ENCODE data around the gene ZNF446.

DNA sequence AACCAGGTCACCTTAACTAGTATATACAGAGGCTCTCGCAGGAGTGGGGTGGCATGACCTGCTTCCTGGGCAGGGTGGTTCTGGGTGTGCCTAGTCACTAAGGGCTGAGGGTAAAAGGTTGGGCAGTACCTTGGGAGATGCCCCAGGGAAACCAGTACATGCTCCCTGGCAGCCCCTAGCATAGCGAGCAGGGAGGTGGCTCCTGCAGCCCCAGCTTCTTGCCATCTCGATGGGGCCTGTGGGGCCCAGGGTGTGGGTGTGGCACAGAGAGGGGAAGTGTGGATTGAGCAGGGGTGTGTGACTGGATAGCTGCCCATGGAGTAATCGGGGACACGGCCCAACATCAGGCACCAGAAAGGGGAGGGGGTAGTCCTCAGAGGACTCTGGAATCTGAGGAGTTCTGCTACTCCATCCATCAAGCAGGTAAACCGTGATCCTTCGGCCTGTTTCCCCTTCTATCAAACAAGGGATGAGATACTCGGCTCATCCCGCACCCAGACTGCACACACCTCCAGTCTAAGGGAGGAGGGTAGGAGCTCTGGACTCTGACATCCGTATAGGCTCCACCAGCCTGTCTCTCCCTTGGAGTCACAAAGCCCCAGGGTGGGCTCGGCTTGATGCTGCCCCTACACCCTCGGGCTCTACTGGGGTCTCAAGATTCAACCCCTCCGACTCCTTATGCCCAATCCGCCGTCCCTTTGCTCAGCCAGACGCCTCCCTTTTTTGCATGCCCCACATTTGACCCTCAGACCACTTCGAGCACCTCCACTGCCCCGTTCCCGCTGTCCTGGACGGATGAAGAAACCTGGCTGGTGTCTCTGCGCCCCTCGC is 42.3 kb downstream of the ZNF446 start:
- TF ChIP-seq, protein P1, sequence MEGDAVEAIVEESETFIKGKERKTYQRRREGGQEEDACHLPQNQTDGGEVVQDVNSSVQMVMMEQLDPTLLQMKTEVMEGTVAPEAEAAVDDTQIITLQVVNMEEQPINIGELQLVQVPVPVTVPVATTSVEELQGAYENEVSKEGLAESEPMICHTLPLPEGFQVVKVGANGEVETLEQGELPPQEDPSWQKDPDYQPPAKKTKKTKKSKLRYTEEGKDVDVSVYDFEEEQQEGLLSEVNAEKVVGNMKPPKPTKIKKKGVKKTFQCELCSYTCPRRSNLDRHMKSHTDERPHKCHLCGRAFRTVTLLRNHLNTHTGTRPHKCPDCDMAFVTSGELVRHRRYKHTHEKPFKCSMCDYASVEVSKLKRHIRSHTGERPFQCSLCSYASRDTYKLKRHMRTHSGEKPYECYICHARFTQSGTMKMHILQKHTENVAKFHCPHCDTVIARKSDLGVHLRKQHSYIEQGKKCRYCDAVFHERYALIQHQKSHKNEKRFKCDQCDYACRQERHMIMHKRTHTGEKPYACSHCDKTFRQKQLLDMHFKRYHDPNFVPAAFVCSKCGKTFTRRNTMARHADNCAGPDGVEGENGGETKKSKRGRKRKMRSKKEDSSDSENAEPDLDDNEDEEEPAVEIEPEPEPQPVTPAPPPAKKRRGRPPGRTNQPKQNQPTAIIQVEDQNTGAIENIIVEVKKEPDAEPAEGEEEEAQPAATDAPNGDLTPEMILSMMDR (IDR thresholded peaks at IDR 0.05): peak in 3 of 7 experiments; percentile 28 to 58 (median 35)
- TF ChIP-seq POLR2AphosphoS5 (IDR thresholded peaks at IDR 0.05) (no peak), POLR2A (IDR thresholded peaks at IDR 0.05) (no peak)
